Keratinocyte (primary cell): Measurements from ENCODE around the gene VPS13C.

Source experiments
- CTCF ChIP-seq, 3 experiments: IDR thresholded peaks in 1 of 3; conservative IDR thresholded peaks in 1 of 3; optimal IDR thresholded peaks in 1 of 3; 2 replicates in 2 of 3; 3 replicates in 1 of 3; pipeline versions ENCODE3 to v1.5.1; 2011; ENCODE audit warnings: low read length in 3 of 3, mild to moderate bottlenecking in 3 of 3, moderate library complexity in 2 of 3, control low read depth in 1 of 3, inconsistent platforms in 1 of 3; ENCODE audit not compliant: insufficient read depth in 2 of 3; ENCODE audit errors: extremely low read depth in 1 of 3
- EZH2 ChIP-seq: IDR thresholded peaks from one replicate; pipeline ENCODE4 v1.6.1; 2012; ENCODE audit warnings: inconsistent platforms, mild to moderate bottlenecking, low read length, moderate library complexity

GRCh38 chr15:61832223-61832622, 228.0 kb downstream of the VPS13C start:
- TF ChIP-seq CTCF (optimal IDR thresholded peaks at IDR 0.05 in 1 of 3, IDR thresholded peaks at IDR 0.05 in 1 of 3, conservative IDR thresholded peaks at IDR 0.05 in 1 of 3; ENCODE audit: extremely low read depth in 1 of 3, insufficient read depth in 2 of 3, low read length in 3 of 3) (no peak), EZH2 (no peak)
